C4-2B (cell line): ENCODE data around the gene TP53I3.
"Not testable (repeated sequence)": the region's sequence is repeated elsewhere in the genome, so short reads cannot be mapped to it uniquely, and the experiment has no call there.

Experiments used
- H3K27ac ChIP-seq: fragments of 450-650 bp; 2 replicates; pipeline ENCODE4 v1.5.1; 2017
- ZFX ChIP-seq: fragments of 450-650 bp; IDR thresholded peaks from 2 replicates; pipeline ENCODE4 v1.6.1; 2017
- TF ChIP-seq, protein P1 (sequence below): fragments of 450-650 bp; conservative IDR thresholded peaks from 2 replicates; pipeline ENCODE4 v1.5.1; 2017; ENCODE audit warnings: mild to moderate bottlenecking

Gene TP53I3

GRCh38 chr2:24121469-24121868, 36.8 kb upstream of the TP53I3 start:
- H3K27ac ChIP-seq, result no peak overlapping the region
- no peak for TF ChIP-seq ZFX
- TF ChIP-seq, protein P1, sequence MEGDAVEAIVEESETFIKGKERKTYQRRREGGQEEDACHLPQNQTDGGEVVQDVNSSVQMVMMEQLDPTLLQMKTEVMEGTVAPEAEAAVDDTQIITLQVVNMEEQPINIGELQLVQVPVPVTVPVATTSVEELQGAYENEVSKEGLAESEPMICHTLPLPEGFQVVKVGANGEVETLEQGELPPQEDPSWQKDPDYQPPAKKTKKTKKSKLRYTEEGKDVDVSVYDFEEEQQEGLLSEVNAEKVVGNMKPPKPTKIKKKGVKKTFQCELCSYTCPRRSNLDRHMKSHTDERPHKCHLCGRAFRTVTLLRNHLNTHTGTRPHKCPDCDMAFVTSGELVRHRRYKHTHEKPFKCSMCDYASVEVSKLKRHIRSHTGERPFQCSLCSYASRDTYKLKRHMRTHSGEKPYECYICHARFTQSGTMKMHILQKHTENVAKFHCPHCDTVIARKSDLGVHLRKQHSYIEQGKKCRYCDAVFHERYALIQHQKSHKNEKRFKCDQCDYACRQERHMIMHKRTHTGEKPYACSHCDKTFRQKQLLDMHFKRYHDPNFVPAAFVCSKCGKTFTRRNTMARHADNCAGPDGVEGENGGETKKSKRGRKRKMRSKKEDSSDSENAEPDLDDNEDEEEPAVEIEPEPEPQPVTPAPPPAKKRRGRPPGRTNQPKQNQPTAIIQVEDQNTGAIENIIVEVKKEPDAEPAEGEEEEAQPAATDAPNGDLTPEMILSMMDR, result no peak

DNA sequence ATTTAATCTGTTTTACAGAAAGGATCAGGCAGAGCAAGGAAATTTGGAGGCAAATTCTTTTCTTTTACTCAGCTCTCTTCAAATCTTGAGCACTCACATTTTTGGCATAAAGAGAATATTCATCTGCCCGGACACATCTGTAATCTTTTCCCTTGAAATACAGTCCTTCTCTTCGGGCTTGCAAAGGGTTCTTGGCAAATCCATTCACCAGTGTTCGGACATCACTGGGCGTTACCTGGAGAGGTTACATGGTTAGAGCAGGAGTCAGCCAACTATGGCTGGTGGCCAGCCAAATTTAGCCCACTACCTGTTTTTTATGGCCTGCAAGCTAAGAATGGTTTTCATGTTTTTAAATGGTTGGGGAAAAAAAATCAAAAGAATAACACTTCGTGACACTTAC, 36.4 kb upstream of the TP53I3 start:
- no peak overlapping the region for H3K27ac ChIP-seq
- TF ChIP-seq, protein P1, result no peak
- no peak for TF ChIP-seq ZFX

DNA sequence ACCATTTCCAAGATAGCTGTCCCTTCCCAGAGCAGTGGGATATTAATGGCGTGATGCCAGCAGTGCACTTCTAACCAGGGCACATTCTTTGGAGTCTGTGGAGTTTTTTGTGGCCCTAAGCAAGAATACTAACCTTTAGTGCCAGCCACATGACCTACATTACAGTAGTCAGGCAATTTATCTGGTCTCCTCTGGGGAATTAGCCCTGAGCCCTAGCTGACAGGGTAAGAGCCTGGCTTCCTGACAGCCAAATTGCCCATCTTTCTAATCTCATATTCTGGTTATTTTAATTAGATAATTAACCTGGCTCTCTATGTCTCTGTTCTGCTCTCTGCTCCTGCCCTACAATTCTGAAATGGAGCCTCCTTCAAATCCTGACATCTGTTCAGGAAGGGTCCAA, 33.3 kb upstream of the TP53I3 start:
- no peak overlapping the region for H3K27ac ChIP-seq
- TF ChIP-seq, protein P1, result no peak

DNA sequence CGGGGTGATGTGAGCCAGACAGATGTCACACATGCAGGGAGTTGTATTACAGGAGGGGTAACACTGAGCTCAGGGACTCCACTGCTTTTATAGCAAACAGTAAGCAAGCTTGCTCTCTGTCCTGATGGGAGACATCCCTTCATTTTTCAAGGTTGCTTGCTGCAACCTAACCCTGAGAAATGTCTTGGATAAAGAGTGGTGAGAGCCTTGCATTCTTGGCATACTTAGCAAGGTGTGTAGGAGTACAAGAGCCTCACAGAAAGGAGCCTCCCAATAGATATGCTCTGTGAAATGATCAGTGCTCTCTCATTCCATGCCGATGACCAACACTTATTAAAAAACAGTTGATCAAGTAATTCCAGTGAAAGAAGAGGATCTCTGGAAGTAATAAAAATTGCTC, 30.4 kb upstream of the TP53I3 start:
- H3K27ac ChIP-seq, result no peak overlapping the region
- TF ChIP-seq ZFX, result no peak
- TF ChIP-seq, protein P1, result no peak

DNA sequence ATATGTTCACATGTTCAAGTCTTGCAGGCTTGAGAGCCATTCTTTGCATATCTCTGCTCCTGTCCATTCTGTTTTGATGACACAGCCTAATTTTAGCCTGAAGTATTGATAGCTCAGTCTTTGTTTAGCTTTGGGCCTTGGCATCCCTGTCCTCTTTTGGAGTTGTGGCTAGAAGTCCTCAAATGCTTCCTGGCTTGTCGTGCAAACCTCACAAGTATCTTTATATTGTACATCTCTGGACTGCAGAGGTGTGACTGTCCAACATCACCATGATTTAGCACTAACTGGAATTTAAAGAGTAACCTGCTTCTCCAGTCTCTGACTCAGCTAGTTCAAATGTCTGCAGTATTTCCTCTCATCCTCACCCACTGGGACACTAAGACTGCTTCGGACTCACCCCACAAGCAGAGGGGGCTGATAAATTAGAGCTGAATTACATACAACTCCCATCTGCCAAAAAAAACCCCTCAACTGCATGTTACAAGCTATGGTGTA, 26.8 kb upstream of the TP53I3 start:
- TF ChIP-seq ZFX, result no peak
- TF ChIP-seq, protein P1, result no peak
- H3K27ac ChIP-seq, result no peak overlapping the region

DNA sequence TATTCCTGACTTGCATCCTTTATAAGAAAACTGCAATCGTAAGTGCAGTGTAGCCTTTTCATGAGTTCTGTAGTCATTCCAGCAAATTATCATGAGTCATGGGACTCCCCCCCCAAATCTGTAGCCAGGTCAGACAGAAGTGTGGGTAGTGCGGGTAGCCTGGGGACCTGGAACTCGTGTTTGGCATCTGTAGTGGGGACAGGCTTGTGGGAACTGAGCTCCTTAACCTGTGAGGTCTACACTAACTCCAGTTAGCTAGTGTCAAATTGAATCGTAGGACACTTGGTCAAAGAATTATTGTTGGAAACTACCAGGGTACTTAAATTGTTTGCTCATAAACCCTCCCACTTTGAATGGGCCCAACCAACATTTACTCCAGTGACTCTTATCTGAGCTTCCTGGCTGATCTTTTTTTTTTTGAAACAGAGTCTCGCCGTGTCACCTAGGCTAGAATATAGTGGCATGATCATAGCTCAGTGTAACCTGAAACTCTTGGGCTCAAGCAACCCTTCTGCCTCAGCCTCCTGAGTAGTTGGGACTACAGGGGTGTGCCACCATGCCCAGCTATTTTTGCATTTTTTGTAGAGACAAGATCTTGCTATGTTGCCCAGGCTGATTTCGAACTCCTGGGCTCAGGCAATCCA, 26.1 kb upstream of the TP53I3 start:
- TF ChIP-seq, protein P1, result no peak
- TF ChIP-seq ZFX, result no peak
- no peak overlapping the region for H3K27ac ChIP-seq

GRCh38 chr2:24109431-24109830, 24.8 kb upstream of the TP53I3 start:
- H3K27ac ChIP-seq, result not testable (repeated sequence)

GRCh38 chr2:24107336-24107735, 22.7 kb upstream of the TP53I3 start:
- TF ChIP-seq ZFX, result no peak
- TF ChIP-seq, protein P1, result no peak
- no peak overlapping the region for H3K27ac ChIP-seq
